Measurements from ENCODE around the gene ARTN. TPM values are rescaled to one million over a fixed set of nuclear protein-coding genes. Genes with fewer than 3 reads are reported as not detected.

The ARTN gene
- total RNA-seq, 1 experiment from 2014 or later: not detected

DNA sequence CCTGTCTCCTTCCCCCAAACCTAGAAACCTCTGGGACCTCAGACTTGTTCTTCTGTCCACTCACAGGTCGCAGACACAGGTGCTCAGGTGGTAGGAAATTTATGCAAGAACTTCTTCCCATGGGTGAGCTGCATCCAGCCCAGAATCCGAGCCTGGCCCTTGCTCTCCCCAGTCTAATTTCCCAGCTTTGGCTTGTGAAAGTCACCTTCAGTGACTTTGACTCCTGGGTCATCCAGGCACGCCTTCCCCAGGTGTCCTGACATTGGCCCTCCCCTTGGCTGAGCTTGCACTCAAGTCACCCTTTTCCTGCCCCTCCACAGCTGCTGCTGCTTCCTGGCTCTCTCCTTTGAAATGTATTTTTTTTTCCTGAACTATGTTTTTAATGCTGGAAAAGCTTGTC, 19.8 kb downstream of the ARTN start:
- H3K36me3 ChIP-seq (ENCODE audit: control insufficient read depth, insufficient read depth, low read length): no peaks in the 10 kb centered on the region
- H3K4me1 Mint-ChIP-seq (ENCODE audit: low read depth, unreplicated experiment): no peaks in the 10 kb centered on the region
- H3K4me3 ChIP-seq (ENCODE audit: low read depth, low read length): no peak overlapping the region
- H3K9me3 Mint-ChIP-seq (ENCODE audit: unreplicated experiment): no peaks in the 10 kb centered on the region
- H3K9me3 ChIP-seq: no peaks in the 10 kb centered on the region
- intact Hi-C loops (cut with micrococcal nuclease; ENCODE audit: unreplicated experiment): no loop called here
- ChIA-PET POLR2A (no interaction called here), CTCF (no interaction called here)
- no peaks in the 10 kb centered on the region for H3K4me1 ChIP-seq
- H3K36me3 Mint-ChIP-seq (ENCODE audit: insufficient read depth, unreplicated experiment): no peaks in the 10 kb centered on the region
- H3K27ac Mint-ChIP-seq (ENCODE audit: unreplicated experiment): no peak overlapping the region
- no peaks in the 10 kb centered on the region for H3K27me3 Mint-ChIP-seq (ENCODE audit: insufficient read depth, unreplicated experiment)
- no peaks in the 10 kb centered on the region for H3K27me3 ChIP-seq (replicated peaks; ENCODE audit: control insufficient read depth, insufficient read depth, low read length)
- TF ChIP-seq, protein P1, sequence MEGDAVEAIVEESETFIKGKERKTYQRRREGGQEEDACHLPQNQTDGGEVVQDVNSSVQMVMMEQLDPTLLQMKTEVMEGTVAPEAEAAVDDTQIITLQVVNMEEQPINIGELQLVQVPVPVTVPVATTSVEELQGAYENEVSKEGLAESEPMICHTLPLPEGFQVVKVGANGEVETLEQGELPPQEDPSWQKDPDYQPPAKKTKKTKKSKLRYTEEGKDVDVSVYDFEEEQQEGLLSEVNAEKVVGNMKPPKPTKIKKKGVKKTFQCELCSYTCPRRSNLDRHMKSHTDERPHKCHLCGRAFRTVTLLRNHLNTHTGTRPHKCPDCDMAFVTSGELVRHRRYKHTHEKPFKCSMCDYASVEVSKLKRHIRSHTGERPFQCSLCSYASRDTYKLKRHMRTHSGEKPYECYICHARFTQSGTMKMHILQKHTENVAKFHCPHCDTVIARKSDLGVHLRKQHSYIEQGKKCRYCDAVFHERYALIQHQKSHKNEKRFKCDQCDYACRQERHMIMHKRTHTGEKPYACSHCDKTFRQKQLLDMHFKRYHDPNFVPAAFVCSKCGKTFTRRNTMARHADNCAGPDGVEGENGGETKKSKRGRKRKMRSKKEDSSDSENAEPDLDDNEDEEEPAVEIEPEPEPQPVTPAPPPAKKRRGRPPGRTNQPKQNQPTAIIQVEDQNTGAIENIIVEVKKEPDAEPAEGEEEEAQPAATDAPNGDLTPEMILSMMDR (IDR thresholded peaks at IDR 0.05; ENCODE audit: insufficient read depth in 1 of 2, low read depth in 1 of 2, low read length in 1 of 2, severe bottlenecking in 1 of 2, unreplicated experiment in 1 of 2): no peak
- H3K4me3 Mint-ChIP-seq (ENCODE audit: unreplicated experiment): no peak overlapping the region
- BruUV-seq (replicated peaks): no TSS peak
- DNase-seq: no peak

DNA sequence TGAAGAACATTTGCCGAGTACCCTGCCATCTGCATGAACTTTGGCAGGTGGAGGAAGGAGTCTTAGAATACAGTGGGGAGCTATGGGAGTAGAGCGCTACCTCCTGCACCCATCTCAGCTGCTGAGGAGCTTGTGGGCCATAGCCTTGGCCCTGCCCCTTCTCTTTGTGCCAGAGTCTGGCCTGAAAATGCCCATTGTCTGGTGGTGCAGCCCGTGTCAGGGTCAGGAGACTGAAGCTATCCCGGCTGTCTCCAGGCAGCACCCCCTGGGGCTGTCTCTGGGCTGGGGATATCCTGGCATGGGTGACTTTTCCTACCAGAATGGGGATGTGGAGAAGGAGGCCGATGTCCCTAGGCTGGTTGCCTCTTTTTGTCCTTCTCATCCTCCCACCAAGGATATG, 20.4 kb downstream of the ARTN start:
- Histone ChIP-seq H3K4me1 (no peaks in the 10 kb centered on the region), H3K27me3 (replicated peaks; ENCODE audit: control insufficient read depth, insufficient read depth, low read length) (no peaks in the 10 kb centered on the region), H3K4me3 (ENCODE audit: low read depth, low read length) (no peak overlapping the region), H3K9me3 (no peaks in the 10 kb centered on the region), H3K36me3 (ENCODE audit: control insufficient read depth, insufficient read depth, low read length) (no peaks in the 10 kb centered on the region)
- no peak overlapping the region for H3K27ac Mint-ChIP-seq (ENCODE audit: unreplicated experiment)
- DNase-seq: no peak
- POLR2A ChIA-PET: no interaction called here
- BruUV-seq (replicated peaks): no TSS peak
- H3K27me3 Mint-ChIP-seq (ENCODE audit: insufficient read depth, unreplicated experiment): no peaks in the 10 kb centered on the region
- no peaks in the 10 kb centered on the region for H3K4me1 Mint-ChIP-seq (ENCODE audit: low read depth, unreplicated experiment)
- H3K36me3 Mint-ChIP-seq (ENCODE audit: insufficient read depth, unreplicated experiment): no peaks in the 10 kb centered on the region
- no peaks in the 10 kb centered on the region for H3K9me3 Mint-ChIP-seq (ENCODE audit: unreplicated experiment)
- CTCF ChIA-PET: interaction anchor here (0.6 kb wide), 1 partner anchor 146 kb away, joined by 3 read pairs; no protein-coding TSS in a partner anchor
- intact Hi-C loops (cut with micrococcal nuclease; ENCODE audit: unreplicated experiment): no loop called here
- H3K4me3 Mint-ChIP-seq (ENCODE audit: unreplicated experiment): no peak overlapping the region
- TF ChIP-seq, protein P1 (IDR thresholded peaks at IDR 0.05; ENCODE audit: insufficient read depth in 1 of 2, low read depth in 1 of 2, low read length in 1 of 2, severe bottlenecking in 1 of 2, unreplicated experiment in 1 of 2): no peak

DNA sequence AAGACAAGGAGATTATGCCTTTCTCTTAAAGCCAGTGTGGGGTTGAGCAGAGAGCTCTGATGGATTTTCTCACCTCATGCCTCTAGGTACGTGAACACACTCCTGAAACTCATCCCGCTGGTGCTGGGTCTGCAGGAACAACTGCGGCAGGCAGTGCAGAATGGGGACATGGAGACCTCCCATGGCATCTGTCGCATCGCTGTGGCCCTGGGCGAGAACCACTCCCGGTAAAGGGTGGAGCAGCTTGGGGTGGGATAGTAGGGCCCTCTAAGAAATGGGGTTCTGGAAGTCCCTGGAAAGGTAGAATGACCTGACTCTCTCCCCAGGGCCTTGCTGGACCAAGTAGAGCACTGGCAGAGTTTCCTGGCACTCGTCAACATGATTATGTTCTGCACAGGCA, 22.6 kb downstream of the ARTN start:
- TF ChIP-seq, protein P1 (IDR thresholded peaks at IDR 0.05; ENCODE audit: insufficient read depth in 1 of 2, low read depth in 1 of 2, low read length in 1 of 2, severe bottlenecking in 1 of 2, unreplicated experiment in 1 of 2): no peak
- Mint-ChIP-seq H3K4me1 (ENCODE audit: low read depth, unreplicated experiment) (no peaks in the 10 kb centered on the region), H3K9me3 (ENCODE audit: unreplicated experiment) (no peaks in the 10 kb centered on the region), H3K27me3 (ENCODE audit: insufficient read depth, unreplicated experiment) (no peaks in the 10 kb centered on the region), H3K4me3 (ENCODE audit: unreplicated experiment) (no peak overlapping the region), H3K36me3 (ENCODE audit: insufficient read depth, unreplicated experiment) (no peaks in the 10 kb centered on the region), H3K27ac (ENCODE audit: unreplicated experiment) (no peak overlapping the region)
- ChIA-PET CTCF (no interaction called here), POLR2A (no interaction called here)
- Histone ChIP-seq H3K4me3 (ENCODE audit: low read depth, low read length) (no peak overlapping the region), H3K4me1 (no peaks in the 10 kb centered on the region), H3K27me3 (replicated peaks; ENCODE audit: control insufficient read depth, insufficient read depth, low read length) (no peaks in the 10 kb centered on the region), H3K36me3 (ENCODE audit: control insufficient read depth, insufficient read depth, low read length) (no peaks in the 10 kb centered on the region), H3K9me3 (no peaks in the 10 kb centered on the region)
- intact Hi-C loops (cut with micrococcal nuclease; ENCODE audit: unreplicated experiment): no loop called here
- DNase-seq: no peak
- BruUV-seq (replicated peaks): no TSS peak
